SK-N-DZ (cell line): ENCODE measurements around the gene SEMA3B. TPM values are rescaled to one million over a fixed set of nuclear protein-coding genes. Genes with fewer than 3 reads are reported as not detected.
"Not testable (repeated sequence)": the region's sequence is repeated elsewhere in the genome, so short reads cannot be mapped to it uniquely, and the experiment has no call there.

Experiments used
- DNase-seq: peaks from one replicate; pipeline ENCODE4 v3.0.0-alpha.2; 2015; ENCODE audit warnings: low spot score
- polyA plus RNA-seq, 2 experiments: library from polyadenylated mRNA; depleted of rRNA; stranded (reverse); fragments of >200 nt; gene quantifications; 2 replicates each; pipeline ENCODE4 v1.2.3, GENCODE V29; 2014

SEMA3B gene
- polyA plus RNA-seq (2014; cell fraction: cytosol; rRNA removed) = 0.92 and 2.3 TPM in 2 replicates
- polyA plus RNA-seq (2014; cell fraction: nucleus; rRNA removed) = 10.7 and 12.1 TPM in 2 replicates

DNA sequence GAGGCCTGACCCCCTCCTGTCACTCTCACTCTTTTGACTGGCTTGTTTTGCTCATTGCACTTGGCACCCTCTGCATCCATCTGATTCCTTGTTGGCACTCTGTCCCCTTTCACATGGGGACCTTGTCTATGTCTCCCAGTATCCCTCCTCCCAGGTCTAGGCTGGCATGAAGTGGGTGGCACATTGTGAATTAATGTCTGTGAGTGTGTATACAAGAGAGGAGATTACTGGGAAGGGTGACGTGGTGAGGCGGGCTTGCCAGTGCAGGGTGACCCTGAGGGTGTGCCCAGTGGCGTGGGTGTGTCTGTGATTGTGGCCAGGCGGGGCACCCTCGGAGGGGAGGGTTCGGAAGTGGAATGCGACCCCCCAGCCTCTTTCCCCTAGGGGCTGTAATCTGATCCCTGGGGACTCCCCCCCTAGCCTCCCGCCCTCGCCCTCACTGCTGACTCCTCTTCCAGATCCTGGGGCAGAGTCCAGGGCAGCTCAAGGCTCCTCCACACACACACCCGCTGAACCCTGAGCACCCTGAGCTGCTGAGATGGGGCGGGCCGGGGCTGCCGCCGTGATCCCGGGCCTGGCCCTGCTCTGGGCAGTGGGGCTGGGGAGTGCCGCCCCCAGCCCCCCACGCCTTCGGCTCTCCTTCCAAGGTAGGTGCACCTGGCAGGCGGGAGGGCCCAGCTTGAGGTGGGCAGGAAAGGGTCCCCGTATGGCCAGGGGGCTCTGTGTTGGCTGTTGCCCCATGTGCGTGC is at the start of gene SEMA3B:
TSS of gene SEMA3B (plus strand) at position 445 of the 749 bp plus-strand sequence. CDS start at position 539, 94 bp downstream.
- no peak for DNase-seq

DNA sequence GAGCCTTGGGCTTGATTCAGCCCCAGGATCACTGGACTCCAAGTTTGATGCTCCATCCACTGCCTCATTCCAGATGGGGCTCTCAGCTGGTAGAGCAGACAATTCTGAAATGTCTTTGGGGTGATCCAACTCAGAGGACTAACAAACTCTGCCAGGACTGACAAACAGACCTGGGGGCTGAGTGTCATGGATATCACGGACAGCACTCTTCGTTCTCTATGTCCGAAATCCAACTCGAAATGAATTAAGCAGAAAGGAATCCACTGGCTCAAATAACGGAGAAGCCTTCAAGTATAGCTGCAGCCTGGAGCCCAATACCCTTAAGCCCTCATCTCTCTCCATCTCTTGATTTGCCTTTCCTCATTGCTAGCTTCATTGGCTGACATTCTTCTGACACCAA is 49.7 kb upstream of the SEMA3B start:
- DNase-seq = no peak

- DNase-seq = no peak
Observed at GRCh38 chr3:50220109-50220508, 48.8 kb upstream of the SEMA3B start.

DNA sequence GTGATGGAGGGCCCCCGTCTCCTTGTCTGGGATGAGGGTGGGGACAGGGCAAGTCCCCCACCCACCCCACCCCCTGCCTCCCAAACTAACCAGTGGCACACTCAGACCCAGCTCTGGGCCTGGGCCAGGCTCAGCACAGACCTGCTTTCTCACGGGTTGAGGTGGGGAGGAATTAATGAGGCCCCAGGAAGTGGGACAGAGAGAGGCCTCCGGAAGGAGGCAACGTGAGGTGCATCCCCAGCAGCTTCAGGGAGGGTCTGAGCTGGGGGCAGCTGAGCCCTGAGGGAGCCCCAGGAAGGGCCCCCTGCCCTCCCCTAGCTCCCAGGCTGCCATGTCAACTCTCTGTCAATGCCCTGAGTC is 47.9 kb upstream of the SEMA3B start:
- DNase-seq = no peak

DNA sequence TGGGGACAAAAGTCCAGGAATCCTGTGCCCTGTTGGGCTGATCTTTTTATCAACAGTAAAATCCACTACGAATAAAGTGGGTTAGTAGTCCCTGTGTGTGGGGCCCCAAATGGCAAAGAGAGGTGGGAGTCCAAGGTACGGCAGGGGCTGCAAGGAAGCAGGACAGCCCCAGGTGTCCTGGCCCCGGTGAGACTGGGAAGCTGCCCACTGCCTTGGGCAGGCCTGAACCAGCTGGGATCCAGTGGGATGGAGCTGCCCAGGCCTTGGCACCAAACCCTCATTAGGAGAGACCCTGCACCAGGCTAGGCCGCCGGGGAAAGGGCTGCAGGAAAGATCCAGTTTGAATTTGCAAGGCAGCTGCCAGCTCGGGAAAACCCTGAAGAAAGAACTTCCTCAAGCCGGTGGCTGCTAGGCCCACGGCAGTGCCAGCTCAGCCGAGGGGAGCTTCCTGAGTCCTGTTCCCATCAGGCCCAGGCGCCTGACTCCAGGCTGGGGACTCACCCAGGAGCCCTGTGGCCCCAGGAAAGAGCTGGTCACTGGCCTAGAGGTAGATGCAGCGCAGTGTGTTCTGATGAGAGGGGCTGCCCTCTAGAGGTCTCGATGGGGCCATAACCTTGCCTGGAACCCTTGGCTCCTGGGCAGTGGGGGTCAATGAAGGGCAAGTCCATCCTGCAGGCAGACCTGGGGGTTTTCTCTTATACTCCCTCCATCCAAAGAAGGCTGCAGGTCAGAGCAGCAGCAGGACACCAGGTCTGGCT is 47.4 kb upstream of the SEMA3B start:
- DNase-seq = no peak

DNA sequence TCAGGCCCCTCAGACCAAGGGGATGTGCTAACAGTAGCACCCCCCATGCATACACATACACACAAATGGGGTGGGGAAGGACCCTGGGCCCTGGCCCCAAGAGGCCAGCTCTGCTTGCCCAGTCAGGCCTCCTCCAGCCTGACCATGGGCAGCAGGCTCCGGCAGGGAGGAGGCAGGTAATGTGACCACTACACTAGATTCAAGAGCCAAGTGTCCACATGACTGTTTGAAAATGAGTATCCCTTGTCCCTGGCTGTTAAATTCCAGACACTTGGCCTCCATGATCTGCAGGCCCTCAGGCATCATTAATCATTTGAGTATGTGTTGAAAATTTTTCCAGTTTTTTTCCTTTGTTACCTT is 46.8 kb upstream of the SEMA3B start:
- DNase-seq = no peak

GRCh38 chr3:50224639-50225038 is 44.3 kb upstream of the SEMA3B start:
- no peak for DNase-seq

- DNase-seq = no peak
Observed at GRCh38 chr3:50226888-50227389, 42.0 kb upstream of the SEMA3B start.

DNA sequence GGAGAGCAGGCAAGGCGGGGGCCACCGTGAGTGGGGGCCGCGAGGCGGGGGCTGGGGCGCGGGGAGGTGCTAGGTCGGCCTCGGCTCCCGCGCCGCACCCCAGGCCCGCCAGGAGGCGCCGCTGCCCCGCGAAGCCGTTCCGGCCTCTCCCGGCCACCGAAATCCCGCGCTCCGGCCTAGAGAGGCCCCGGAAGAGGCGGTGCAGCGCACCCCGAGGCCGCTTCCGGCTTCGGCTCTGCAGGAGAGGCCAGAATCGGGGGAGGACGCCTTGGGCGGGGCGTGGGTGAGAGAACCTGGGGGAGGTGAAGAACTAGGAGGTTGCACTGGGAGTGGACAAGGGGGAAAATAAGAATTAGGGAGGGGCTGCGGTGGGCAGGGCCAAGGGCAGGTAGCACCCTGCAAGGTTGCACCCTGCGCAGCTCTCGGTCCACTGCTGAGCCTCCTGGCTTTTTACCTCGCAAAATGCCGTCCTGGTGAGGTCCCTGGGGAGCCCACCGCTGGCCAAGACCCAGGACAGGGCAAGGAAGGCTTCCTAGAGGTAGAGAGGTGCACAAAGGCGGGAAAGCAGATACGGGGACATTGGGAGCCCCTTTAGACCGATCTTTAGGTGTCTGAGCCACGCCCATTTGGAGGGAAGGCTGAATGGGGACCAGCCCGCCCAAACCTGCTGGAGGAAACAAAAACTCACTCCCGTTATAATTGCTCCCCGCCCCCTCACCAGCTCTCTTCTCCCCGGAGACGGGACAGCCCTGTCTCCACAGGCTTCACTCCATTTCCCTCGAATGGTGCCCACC is 41.4 kb upstream of the SEMA3B start:
- DNase-seq = peak; percentile 88

DNA sequence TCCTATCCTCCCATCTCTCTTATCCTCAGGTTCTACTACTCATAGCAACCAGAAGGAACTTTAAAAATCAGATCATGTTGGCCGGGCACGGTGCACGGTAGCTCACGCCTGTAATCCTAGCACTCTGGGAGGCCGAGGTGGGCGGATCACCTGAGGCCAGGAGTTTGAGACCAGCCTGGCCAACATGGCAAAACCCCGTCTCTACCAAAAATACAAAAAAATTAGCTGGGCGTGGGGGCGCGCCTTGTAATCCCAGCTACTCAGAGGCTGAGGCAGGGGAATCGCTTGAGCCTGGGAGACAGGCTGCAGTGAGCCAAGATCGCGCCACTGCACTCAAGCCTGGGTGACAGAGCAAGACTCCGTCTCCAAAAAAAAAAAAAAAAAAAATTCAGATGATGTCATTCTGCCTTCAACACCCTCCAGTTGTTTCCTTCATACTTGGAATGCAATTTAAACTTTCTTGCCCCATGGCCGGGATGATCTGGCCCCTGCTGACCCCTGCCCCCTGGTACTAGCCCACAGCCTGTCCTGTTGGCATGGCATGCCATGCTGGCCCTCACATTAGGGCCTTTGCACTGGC is 40.7 kb upstream of the SEMA3B start:
- DNase-seq = not testable (repeated sequence)

DNA sequence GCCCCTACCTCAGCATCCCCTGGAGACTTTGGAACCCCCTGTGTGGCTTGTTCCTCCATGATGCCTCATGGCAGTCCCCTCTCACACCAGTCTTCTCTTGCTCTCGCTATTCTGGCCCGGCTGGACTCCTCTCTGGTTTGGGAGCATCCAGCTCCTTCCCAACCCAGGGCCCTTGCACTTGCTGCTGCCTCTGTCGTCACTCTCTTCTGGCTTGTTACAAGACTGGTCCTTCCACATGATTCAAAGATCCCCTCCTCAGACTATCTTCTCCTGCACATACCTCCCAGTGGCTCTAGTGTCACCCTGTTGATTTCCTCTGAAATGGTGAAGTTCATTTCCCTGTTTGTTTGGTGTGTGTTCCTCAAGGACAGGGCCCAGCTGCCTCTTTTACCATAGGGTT is 39.5 kb upstream of the SEMA3B start:
- DNase-seq = no peak

GRCh38 chr3:50230104-50230793 is 38.7 kb upstream of the SEMA3B start:
- DNase-seq = no peak

- no peak for DNase-seq
Observed at GRCh38 chr3:50230794-50231125, 38.2 kb upstream of the SEMA3B start.

DNA sequence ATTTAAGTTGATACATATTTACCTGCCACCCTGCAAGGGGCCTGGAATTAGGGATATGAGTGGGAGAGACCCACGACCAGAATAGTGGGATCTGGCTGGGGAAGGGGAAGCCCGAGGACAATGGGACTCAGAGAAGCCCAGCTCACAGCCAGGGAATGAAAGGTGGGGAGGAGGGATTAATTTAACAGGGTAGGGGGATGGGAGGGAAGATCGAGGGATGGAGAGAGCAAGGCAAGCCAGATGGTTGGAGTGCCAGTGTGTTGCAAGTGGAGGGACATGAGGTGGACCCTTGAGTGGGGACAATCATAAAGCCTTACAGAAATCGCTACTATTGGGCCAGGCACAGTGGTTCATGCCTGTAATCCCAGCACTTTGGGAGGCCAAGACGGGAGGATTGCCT is 37.4 kb upstream of the SEMA3B start:
- DNase-seq = no peak

GRCh38 chr3:50232303-50232702 is 36.6 kb upstream of the SEMA3B start:
- no peak for DNase-seq

GRCh38 chr3:50233176-50233575 is 35.8 kb upstream of the SEMA3B start:
- DNase-seq = no peak

DNA sequence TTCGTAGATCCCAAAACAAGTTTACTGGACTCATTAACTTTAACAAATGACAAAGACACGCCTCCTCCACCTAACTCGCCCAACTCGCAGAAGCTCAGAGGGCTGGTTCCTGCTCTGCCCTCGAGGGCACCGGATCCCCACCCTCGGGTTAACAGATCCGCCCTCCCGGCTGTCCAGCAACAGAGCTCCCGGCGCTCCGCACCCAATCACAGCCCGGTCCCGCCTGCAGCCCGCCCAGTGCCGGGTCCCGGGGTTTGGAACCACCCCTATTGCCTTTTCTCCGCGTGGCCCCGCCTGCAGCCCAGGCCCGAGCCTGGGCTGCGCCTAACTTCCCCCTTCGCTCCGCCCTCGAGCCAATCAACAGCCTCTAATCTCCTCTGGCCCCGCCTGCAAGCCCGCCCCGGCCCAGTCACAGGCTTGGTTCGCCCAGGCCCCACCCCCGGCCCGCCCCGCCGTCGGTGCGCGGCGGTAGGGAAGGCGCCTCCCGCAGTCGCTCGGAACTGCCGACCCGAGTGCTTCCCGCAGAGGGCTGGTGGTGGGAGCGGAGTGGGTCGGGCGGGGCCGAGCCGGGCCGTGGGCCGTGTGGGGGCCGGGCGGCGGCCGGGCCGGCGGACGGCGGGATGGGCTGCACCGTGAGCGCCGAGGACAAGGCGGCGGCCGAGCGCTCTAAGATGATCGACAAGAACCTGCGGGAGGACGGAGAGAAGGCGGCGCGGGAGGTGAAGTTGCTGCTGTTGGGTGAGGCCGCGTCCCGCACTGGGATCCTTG is 33.0 kb upstream of the SEMA3B start, which contains the start of gene GNAI2:
TSS of gene GNAI2 (plus strand) at position 489 of the 768 bp plus-strand sequence. CDS start at position 621, 132 bp downstream.
- peak; percentile 97 for DNase-seq

GRCh38 chr3:50236484-50237132 is 32.3 kb upstream of the SEMA3B start:
- DNase-seq = no peak

- DNase-seq = peak; percentile 35
Observed at GRCh38 chr3:50237133-50237651, 31.8 kb upstream of the SEMA3B start.
